ENCODE data around the gene OSBPL2.

Gene OSBPL2

GRCh38 chr20:62326559-62326958 is 88.2 kb downstream of the OSBPL2 start:
- no peak overlapping the region for H3K4me3 ChIP-seq (ENCODE audit: low read depth, low read length)
- no peak for TF ChIP-seq CTCF (IDR thresholded peaks at IDR 0.05; ENCODE audit: low read depth, low read length, missing control alignments)
- no peak for DNase-seq (ENCODE audit: low read depth)

- no peak overlapping the region for H3K4me3 ChIP-seq (ENCODE audit: low read depth, low read length)
- no peak for DNase-seq (ENCODE audit: low read depth)
- no peak for TF ChIP-seq CTCF (IDR thresholded peaks at IDR 0.05; ENCODE audit: low read depth, low read length, missing control alignments)
Measured at GRCh38 chr20:62326959-62327725, 88.8 kb downstream of the OSBPL2 start.

- TF ChIP-seq CTCF (IDR thresholded peaks at IDR 0.05; ENCODE audit: low read depth, low read length, missing control alignments), result no peak
- no peak for DNase-seq (ENCODE audit: low read depth)
- H3K4me3 ChIP-seq (ENCODE audit: low read depth, low read length), result no peak overlapping the region
Measured at GRCh38 chr20:62327726-62328495, 89.6 kb downstream of the OSBPL2 start.

GRCh38 chr20:62328684-62329388 is 90.5 kb downstream of the OSBPL2 start:
- no peak overlapping the region for H3K4me3 ChIP-seq (ENCODE audit: low read depth, low read length)
- no peak for TF ChIP-seq CTCF (IDR thresholded peaks at IDR 0.05; ENCODE audit: low read depth, low read length, missing control alignments)
- DNase-seq (ENCODE audit: low read depth), result no peak

GRCh38 chr20:62329389-62330377 is 91.4 kb downstream of the OSBPL2 start:
- DNase-seq (ENCODE audit: low read depth), result no peak
- no peak for TF ChIP-seq CTCF (IDR thresholded peaks at IDR 0.05; ENCODE audit: low read depth, low read length, missing control alignments)

More at GRCh38 chr20:62329389-62330377, 91.4 kb downstream of the OSBPL2 start:
- H3K4me3 ChIP-seq (ENCODE audit: low read depth, low read length), result no peak overlapping the region
